NCI-H1105 (cell line): ENCODE measurements around the gene GNGT1.

Experiments
- DNase-seq: peaks from one replicate; lab custom pipeline; 2025; lab: John Stamatoyannopoulos, UW

The GNGT1 gene

DNA sequence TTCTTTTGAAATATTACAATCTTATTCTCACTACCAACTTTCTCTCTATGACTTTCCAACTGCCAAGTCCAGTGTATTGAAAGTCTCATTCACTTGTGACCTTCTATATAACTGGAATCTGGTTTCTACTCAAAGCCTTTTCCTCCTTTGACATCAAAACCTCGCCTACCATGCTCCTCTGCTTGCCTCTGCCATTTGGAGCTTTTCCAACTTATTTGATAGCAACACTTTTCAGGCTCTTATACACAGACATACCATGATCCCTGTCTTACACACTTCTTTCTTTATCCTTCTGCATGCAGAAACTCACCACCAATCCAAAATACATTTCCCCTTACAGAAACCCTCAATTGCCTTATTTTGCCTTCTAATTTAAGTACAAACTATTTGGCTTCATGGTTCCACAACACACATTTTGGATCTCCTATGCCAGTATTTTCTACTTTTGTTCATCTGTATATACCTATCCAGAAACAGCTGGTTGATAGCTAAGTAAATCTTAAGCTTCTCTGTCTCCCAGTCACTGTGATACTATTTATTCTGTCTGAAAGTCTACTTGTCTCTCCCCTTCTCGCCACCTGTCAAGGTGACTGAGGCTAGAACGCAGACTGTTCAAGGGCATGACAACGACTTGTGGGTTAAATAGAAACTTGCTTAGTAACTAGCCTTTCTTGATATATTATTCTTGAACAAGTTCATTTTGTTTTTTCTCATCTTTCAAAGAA, 37.6 kb downstream of the GNGT1 start:
- DNase-seq, result no peak

- no peak for DNase-seq
These were observed 38.3 kb downstream of the GNGT1 start for GRCh38 chr7:93944673-93945072.

DNA sequence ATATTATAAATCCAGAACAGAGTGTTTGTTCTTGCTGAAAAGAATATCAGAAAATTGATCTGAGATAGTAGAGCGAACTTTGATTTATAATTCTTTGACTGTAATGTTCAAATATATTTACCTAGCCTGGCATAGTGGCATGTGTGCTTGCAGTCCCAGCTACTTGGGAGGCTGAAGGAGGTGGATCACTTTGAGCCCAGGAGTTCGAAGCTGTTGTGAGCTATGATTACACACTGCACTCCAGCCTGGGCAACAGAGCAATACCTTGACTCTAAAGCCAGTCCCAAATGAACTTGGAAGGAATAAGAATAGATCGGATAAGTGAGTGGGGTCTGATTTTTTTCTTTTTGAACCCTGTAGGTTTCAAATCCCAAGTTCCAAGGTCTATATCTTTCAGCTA, 38.7 kb downstream of the GNGT1 start:
- no peak for DNase-seq

- no peak for DNase-seq
These were observed 39.6 kb downstream of the GNGT1 start for GRCh38 chr7:93945756-93946535.

- no peak for DNase-seq
These were observed 41.7 kb downstream of the GNGT1 start for GRCh38 chr7:93948106-93948505.

DNA sequence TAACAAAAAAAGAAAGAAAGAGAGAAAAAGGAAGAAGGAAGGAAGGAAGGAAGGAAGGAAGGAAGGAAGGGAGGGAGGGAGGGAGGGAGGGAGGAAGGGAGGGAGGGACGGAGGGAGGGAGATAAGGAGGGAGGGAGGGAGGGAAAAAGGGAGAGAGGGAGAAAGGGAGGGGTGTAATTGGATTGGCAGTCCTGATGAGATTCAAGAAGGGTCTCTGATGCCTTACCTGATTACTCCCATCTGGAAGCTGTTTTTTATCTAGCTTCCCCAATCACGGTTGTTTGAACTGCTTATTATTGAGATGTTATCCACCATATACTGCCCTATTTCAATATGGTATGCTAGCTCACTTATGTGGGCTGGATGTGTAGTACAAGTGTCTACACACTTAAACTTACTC, 42.5 kb downstream of the GNGT1 start:
- DNase-seq, result no peak

DNA sequence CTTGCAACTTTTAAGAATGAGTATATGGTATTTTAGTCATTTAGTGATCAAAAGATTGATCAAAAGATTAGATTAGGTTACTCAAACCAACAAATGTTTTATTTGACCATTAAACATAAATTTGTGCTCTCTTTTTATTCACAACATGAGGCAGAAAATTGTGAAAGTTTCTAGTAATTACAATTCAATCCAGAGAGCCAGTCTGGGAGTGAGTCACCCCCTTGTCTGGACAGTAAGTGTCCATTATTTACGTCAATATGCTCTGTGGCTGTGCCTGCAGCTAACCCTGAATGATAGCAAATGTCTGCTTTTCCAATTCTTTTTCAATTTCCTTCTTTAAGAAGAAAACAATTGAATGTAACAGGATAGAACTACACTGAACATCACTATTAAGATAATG, 43.1 kb downstream of the GNGT1 start:
- DNase-seq, result no peak

- DNase-seq, result no peak
These were observed 48.9 kb downstream of the GNGT1 start for GRCh38 chr7:93955304-93955703.

DNA sequence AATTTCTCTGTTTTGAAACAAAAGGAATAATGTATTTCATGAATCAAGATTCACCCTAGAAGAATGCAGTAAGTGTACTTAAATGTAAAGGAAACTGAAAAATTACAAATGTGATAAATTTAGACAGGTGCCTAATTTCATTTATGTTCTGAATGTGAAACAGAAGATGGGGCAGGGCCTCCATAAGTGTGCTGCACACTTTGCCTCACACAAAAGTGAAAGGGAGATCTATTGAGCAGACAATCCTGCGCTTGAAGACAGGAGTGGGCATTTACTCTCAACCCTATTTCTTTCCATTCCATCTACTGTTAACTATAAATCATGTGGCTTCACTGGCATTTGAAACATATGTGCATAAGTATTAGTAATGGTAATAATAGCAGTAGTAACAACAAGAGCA, 51.4 kb downstream of the GNGT1 start:
- no peak for DNase-seq

DNA sequence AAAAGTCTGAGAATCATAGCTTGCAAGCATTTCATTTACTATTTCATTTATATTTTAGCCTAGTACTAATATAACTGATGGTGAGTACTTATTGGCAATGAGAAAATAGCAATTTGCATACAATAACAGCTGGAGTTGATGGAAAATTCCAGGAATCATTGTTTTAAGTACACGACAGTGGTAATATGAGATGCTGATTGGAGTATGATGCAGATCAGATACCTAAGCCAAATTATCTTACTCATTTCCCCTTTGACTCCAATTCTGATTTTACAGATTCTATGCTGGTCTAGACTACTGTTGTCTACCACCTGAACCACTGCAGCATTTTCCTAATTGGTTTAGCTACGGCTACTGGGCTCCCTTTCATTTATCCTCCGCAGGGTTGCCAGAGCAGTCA, 51.8 kb downstream of the GNGT1 start:
- DNase-seq, result no peak

- DNase-seq, result no peak
These were observed 52.3 kb downstream of the GNGT1 start for GRCh38 chr7:93958651-93959050.
